GM21786 (cell line): ENCODE measurements around the gene OR10H2.
"Not testable (repeated sequence)": the region's sequence is repeated elsewhere in the genome, so short reads cannot be mapped to it uniquely, and the experiment has no call there.

Source experiments
- ATAC-seq: cut with Tn5 transposase; IDR thresholded peaks from one replicate; pipeline ENCODE4 v1.9.1; 2021; ENCODE audit not compliant: unreplicated experiment

OR10H2 gene, protein sequence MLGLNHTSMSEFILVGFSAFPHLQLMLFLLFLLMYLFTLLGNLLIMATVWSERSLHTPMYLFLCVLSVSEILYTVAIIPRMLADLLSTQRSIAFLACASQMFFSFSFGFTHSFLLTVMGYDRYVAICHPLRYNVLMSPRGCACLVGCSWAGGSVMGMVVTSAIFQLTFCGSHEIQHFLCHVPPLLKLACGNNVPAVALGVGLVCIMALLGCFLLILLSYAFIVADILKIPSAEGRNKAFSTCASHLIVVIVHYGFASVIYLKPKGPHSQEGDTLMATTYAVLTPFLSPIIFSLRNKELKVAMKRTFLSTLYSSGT

GRCh38 chr19:15727724-15728123 is at the start of gene OR10H2:
Gene OR10H2 (plus strand): TSS chr19:15728024. CDS start chr19:15728044, 20 bp downstream.
- no peak for ATAC-seq

DNA sequence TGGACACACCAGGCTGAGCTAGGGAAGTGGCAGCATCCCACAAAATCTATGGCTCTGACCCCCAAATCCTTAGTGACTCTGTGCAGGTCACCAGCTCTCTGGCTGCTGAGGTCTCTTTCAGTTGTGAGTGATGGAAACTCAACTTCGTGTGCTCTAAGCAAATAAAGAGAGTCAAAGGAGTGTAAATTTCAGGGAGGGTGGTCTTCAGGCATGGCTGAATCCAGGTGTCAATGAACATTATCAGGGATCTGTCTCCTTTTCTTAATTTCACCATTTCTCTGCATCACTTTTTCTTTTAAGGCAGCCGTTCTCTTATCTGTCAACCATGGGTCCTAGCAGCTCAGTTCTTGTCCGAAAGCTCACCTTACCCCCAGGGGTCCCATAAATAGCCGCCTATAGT is 48.7 kb upstream of the OR10H2 start:
- no peak for ATAC-seq

DNA sequence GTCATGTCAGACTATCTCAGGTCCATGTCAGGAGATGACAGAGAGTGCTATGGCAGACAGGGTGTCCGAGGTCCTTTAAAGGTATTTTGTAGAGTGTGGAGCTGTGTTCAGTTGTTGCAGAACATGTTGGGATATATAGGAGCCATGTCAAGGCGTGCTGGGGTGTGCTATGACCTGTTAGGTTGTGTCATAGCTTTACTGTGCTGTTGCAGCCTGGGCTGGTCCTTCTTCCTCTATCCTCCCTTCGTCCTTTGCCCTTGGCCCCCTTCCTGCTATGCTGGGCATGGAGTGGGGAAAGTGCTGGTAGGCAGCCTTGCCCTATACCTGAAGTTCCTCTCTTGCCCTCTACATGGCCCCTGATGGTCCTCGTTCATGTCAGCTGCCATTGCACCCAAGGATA is 48.0 kb upstream of the OR10H2 start:
- not testable (repeated sequence) for ATAC-seq

GRCh38 chr19:15680478-15681322 is 47.1 kb upstream of the OR10H2 start:
- ATAC-seq, result no peak

- ATAC-seq, result no peak
Measured at GRCh38 chr19:15683411-15683810, 44.4 kb upstream of the OR10H2 start.

GRCh38 chr19:15684828-15685227 is 43.0 kb upstream of the OR10H2 start:
- ATAC-seq, result no peak

DNA sequence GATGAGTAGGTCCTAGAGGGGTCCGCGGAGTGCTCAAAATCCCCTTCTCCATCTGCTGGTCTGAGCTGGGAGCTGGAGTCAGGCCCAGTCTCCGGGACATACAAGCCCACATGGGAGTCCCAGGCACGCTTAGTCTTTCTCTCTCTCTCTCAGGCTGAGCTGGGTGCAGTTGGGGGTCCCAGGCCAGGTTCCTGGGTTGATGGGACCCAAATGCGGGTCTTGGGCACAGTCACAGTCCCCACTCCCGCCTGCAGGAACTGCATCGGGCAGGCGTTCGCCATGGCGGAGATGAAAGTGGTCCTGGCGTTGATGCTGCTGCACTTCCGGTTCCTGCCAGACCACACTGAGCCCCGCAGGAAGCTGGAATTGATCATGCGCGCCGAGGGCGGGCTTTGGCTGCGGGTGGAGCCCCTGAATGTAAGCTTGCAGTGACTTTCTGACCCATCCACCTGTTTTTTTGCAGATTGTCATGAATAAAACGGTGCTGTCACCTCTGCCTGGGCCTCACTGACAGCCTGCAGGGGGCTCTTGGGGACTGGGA is 31.1 kb upstream of the OR10H2 start:
- ATAC-seq, result no peak

GRCh38 chr19:15701757-15702533 is 25.9 kb upstream of the OR10H2 start:
- no peak for ATAC-seq

DNA sequence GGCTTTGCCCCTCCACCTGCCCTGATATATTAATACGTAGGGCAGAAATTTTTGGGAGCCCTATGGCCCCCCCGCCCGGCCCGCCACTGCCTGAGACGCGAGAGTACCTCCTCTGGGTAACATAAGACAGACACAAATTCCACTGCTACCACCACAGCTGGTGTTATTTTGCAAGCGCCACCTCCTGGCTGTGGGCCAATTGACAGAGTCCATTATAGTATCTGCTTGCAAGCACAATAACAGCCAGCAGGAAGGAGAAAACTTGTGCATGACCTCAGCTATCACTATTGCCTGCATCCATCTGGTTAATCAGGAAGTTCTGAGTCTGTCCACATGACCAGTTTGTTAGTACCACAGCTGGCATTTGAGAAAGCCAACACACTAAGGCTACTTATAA is 25.3 kb upstream of the OR10H2 start:
- no peak for ATAC-seq

- ATAC-seq, result no peak
Measured at GRCh38 chr19:15714638-15715037, 13.2 kb upstream of the OR10H2 start.

DNA sequence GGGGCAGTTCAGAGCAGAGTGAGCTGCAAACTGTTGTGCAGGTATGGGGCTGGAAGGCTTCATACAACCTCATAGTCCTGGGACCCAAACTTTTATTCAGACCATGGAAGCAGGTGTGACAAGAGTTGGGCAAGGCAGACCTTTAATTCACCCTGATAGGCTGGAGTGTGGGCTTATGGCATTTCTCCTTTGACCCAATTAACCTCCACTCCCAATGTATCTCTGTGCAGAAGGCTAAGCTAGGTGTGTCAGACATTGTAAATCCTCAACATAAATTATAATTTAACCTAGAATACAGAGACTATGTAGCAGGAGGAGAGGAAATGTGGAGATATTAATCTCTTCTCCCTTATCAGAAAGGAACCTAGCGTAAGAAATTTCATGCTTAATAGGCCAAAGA is 12.2 kb upstream of the OR10H2 start:
- ATAC-seq, result no peak

GRCh38 chr19:15717809-15718208 is 10.0 kb upstream of the OR10H2 start:
- ATAC-seq, result no peak

DNA sequence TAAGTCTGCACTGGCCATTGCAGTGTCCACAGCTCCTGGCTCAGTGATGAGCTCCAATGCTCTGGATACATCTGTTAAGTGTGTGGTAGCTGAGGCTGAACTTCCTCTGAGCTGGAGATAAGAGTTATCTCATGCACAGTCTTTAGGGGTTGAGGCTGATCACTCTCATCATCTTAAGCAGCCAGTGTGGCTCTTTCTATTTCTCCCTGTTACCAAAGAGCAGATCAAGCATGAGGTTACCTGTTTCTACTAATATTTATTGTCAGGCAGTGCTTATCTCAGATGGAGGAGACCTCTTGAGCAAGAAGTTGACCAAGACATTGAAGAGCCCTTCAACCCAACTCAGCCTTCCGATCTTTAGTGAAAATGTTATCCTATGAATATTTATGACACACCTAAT is 6.6 kb upstream of the OR10H2 start:
- no peak for ATAC-seq

GRCh38 chr19:15722956-15723355 is 4.9 kb upstream of the OR10H2 start:
- no peak for ATAC-seq

- ATAC-seq, result no peak
Measured at GRCh38 chr19:15730538-15730937, 2.7 kb downstream of the OR10H2 start.

- no peak for ATAC-seq
Measured at GRCh38 chr19:15732388-15732787, 4.6 kb downstream of the OR10H2 start.

GRCh38 chr19:15733895-15734294 is 6.1 kb downstream of the OR10H2 start:
- ATAC-seq, result no peak

DNA sequence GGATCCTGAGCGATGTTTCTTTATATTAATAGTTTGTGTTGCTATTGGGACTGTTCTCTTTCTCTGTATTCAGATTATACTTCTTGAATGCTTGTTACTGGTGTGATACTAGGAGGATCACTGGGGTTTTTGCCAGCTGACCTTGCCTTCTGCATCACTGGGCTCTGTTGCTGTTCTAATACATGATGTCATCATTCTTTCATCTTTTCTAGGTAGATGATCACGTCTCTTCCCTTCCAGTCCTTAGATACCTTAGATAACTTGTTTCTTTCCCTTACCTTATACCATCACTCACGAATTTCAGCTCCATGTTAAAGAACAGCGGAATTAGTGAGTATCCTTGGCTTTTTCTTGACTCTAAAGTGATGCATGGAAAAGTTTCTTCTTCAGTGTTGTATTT is 9.9 kb downstream of the OR10H2 start, which contains the start of gene OR10H3:
Gene OR10H3, plus strand, starts transcription at position 264 of the 400 bp plus-strand sequence. CDS start 3,408 bp downstream, outside the sequence.
- no peak for ATAC-seq

- no peak for ATAC-seq
Measured at GRCh38 chr19:15740785-15741184, 13.0 kb downstream of the OR10H2 start.

DNA sequence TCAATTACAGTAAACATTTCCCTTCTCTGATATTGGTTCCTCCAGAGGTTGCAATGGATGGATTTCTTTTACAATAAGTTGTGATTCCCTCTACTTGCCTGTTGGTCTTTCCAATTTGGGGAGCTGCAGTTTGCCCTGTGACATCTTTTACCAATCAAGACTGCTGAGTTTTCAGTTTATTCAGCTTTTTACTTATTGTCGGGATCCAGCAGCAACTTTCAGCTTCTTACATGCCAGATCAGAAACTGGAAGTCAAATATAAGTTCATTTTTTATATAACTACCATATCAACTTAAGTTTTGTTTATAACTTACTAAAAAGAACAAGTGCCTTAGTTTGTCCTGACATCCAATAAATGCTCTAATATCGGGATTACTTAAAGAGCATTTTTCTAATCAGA is 20.4 kb downstream of the OR10H2 start:
- no peak for ATAC-seq

- ATAC-seq, result no peak
Measured at GRCh38 chr19:15758379-15758778, 30.6 kb downstream of the OR10H2 start.
